Colonic mucosa (tissue), 4 donors: ENCODE results near the gene ZNF761. TPM values are rescaled to one million over a fixed set of nuclear protein-coding genes. Genes with fewer than 3 reads are reported as not detected.
"Not testable (repeated sequence)": the region's sequence is repeated elsewhere in the genome, so short reads cannot be mapped to it uniquely, and the experiment has no call there.

Experiments
- DNase-seq: peaks from one replicate; pipeline ENCODE4 v3.0.0-alpha.2; 2020
- H3K27ac ChIP-seq: fragments of 200-600 bp; one replicate; pipeline ENCODE4 v1.8.0; 2021
- H3K27me3 ChIP-seq: fragments of 200-600 bp; one replicate; pipeline ENCODE4 v1.8.0; 2021
- H3K36me3 ChIP-seq: fragments of 200-600 bp; one replicate; pipeline ENCODE4 v1.8.0; 2021
- H3K4me1 ChIP-seq: fragments of 200-600 bp; one replicate; pipeline ENCODE4 v1.8.0; 2021; ENCODE audit warnings: mild to moderate bottlenecking
- H3K4me3 ChIP-seq: fragments of 200-600 bp; one replicate; pipeline ENCODE4 v1.8.0; 2021
- H3K9ac ChIP-seq, 2 donors: one replicate each; pipeline ENCODE4 v1.7.0; 2013; ENCODE audit warnings: control low read depth in 2 of 2, low read depth in 2 of 2, low read length in 2 of 2
- H3K9me3 ChIP-seq: fragments of 200-600 bp; one replicate; pipeline ENCODE4 v1.8.0; 2021
- intact Hi-C: fragments of 100-400 bp; cut with DNase I; formaldehyde crosslinking; loops from one replicate; pipeline ENCODE4 v1.14.1; 2022
- total RNA-seq, 2 donors: library from RNA; stranded (reverse); fragmentation: NEBNext Ultra II Directional in 1 of 2; extraction: Animal tissue kit (Norgen Biotek cat#: 25700) in 1 of 2; gene quantifications; one replicate each; pipeline ENCODE4 v1.2.1, GENCODE V29; 2021
- TF ChIP-seq, protein P1 (sequence below): fragments of 200-600 bp; IDR thresholded peaks from one replicate; pipeline ENCODE4 v1.8.0; 2022; ENCODE audit warnings: antibody characterized with exemption, mild to moderate bottlenecking
- donor health status: healthy.
- donor health status: DM: no; HTN: no; CAD: no.
- donor health status: DM: no; HTN: no; CAD: no.

ZNF761 gene
- total RNA-seq, 2 donors from 2014 or later, result 5.6 to 10.1 TPM

DNA sequence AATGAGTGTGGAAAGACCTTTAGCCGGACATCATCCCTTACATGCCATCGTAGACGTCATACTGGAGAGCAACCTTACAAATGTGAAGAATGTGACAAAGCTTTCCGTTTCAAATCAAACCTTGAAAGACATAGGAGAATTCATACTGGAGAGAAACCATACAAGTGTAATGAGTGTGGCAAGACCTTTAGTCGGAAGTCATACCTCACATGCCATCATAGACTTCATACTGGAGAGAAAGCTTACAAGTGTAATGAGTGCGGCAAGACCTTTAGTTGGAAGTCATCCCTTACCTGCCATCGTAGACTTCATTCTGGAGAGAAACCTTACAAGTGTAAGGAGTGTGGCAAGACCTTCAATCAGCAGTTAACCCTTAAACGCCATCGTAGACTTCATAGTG lies 24.0 kb downstream of the ZNF761 start:
- TF ChIP-seq, protein P1, sequence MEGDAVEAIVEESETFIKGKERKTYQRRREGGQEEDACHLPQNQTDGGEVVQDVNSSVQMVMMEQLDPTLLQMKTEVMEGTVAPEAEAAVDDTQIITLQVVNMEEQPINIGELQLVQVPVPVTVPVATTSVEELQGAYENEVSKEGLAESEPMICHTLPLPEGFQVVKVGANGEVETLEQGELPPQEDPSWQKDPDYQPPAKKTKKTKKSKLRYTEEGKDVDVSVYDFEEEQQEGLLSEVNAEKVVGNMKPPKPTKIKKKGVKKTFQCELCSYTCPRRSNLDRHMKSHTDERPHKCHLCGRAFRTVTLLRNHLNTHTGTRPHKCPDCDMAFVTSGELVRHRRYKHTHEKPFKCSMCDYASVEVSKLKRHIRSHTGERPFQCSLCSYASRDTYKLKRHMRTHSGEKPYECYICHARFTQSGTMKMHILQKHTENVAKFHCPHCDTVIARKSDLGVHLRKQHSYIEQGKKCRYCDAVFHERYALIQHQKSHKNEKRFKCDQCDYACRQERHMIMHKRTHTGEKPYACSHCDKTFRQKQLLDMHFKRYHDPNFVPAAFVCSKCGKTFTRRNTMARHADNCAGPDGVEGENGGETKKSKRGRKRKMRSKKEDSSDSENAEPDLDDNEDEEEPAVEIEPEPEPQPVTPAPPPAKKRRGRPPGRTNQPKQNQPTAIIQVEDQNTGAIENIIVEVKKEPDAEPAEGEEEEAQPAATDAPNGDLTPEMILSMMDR, result no peak
- H3K9me3 ChIP-seq, result peaks cover 16% of the 10 kb centered on the region
- H3K36me3 ChIP-seq, result peaks cover 19% of the 10 kb centered on the region

DNA sequence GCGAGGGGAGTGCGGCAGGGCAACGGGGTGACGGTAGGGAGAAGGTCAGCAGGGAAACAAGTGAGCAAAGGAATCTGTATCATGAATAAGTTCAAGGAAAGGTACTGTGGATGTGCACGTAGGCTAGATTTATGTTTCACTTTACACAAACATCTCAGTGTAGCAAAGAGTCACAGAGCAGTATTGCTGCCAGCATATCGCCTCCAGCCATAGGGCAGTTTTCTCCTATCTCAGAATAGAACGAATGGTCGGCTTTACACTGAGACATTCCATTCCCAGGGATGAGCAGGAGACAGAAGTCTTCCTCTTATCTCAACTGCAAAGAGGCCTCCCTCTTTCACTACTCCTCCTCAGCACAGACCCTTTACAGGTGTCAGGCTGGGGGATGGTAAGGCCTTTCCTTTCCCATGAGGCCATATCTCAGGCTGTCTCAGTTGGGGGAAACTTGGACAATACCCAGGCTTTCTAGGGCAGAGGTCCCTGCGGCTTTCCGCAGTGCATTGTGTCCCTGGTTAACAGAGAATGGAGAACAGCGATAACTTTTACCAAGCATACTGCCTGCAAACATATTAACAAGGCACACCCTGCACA lies 28.4 kb downstream of the ZNF761 start:
- H3K27me3 ChIP-seq, H3K4me1 ChIP-seq, H3K27ac ChIP-seq, DNase-seq, H3K4me3 ChIP-seq, H3K36me3 ChIP-seq, H3K9ac ChIP-seq, intact Hi-C loops: not testable (repeated sequence)
- H3K9me3 ChIP-seq, result peaks cover 16% of the 10 kb centered on the region

More for the DNA sequence above, 24.0 kb downstream of the ZNF761 start:
- Histone ChIP-seq H3K9ac (no peak overlapping the region), H3K27me3 (no peaks in the 10 kb centered on the region), H3K4me1 (no peaks in the 10 kb centered on the region), H3K27ac (no peak overlapping the region), H3K4me3 (no peak overlapping the region)
- intact Hi-C loops, result no loop called here
- DNase-seq, result no peak

DNA sequence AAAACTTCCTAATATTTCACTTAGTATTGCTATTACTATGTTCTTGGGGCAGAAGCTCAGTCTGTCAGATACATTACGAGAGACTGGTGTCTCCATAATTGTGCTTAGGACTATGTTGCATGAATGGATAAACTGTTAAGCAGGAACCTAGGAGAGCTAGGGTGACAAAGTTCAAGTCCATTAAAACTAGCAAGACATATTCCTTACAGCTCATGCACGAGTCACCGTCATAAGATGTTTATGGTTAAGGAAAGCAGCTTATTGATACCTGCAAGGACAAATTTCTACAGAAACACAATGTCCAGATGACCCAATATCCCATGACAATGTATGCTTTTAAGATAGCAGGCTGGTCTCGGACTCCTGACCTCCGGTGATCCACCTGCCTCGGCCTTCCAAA lies 30.1 kb downstream of the ZNF761 start:
- Histone ChIP-seq H3K9me3 (peaks cover 8% of the 10 kb centered on the region), H3K4me3 (no peak overlapping the region), H3K4me1 (no peaks in the 10 kb centered on the region), H3K27me3 (no peaks in the 10 kb centered on the region), H3K27ac (no peak overlapping the region), H3K9ac (no peak overlapping the region), H3K36me3 (no peaks in the 10 kb centered on the region)
- TF ChIP-seq, protein P1, result no peak
- intact Hi-C loops, result no loop called here
- DNase-seq, result no peak

DNA sequence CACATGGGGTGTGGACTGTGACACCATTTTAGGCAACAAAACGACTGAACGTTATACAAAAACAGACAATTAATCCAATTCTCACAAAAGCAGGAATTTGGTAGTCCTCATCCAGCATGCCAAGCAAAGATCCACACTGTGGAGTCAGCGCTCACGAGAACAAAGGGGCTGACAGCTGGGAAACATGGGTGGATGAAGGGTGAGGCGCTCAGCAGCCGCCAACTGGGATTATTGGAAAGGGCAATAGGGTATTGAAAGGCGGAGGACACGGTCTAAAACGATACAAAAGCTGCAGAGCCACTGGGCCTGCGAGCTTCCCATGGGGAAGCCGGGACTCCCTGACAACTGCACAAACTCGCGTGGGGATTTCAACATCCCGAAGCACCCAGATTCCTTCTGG lies 31.1 kb downstream of the ZNF761 start:
- no peaks in the 10 kb centered on the region for H3K27me3 ChIP-seq
- TF ChIP-seq, protein P1, result no peak
- no peak for DNase-seq
- H3K4me1 ChIP-seq, result no peaks in the 10 kb centered on the region
- peaks cover 1% of the 10 kb centered on the region for H3K9me3 ChIP-seq
- H3K27ac ChIP-seq, result no peak overlapping the region
- no peaks in the 10 kb centered on the region for H3K36me3 ChIP-seq
- H3K4me3 ChIP-seq, result no peak overlapping the region
- no peak overlapping the region for H3K9ac ChIP-seq
- intact Hi-C loops, result no loop called here

DNA sequence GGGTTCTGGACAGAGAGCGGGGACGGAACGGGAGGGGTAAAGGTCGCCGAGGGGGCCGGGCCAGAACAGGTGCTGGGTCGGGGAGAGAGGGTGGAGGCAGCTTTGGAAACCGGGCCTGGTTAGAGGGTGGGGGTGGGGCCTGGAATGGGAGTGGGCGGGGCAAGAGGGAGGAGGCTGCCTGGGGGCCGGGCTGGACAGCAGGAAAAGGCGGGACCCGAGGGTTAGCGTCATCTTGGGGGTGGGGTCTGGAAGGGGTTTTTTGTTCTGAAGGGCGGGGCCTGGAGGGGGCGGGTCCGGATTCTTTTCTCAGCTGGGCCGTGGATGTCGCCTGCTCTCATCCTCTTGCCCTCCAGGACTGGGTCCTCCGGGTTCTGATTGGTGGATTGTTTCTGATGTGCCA lies 31.5 kb downstream of the ZNF761 start:
- no peaks in the 10 kb centered on the region for H3K36me3 ChIP-seq
- TF ChIP-seq, protein P1, result no peak
- H3K4me1 ChIP-seq, result no peaks in the 10 kb centered on the region
- intact Hi-C loops, result no loop called here
- H3K9ac ChIP-seq, result no peak overlapping the region
- H3K27ac ChIP-seq, result no peak overlapping the region
- no peaks in the 10 kb centered on the region for H3K9me3 ChIP-seq
- no peak overlapping the region for H3K4me3 ChIP-seq
- H3K27me3 ChIP-seq, result no peaks in the 10 kb centered on the region
- DNase-seq, result peak; percentile 19

DNA sequence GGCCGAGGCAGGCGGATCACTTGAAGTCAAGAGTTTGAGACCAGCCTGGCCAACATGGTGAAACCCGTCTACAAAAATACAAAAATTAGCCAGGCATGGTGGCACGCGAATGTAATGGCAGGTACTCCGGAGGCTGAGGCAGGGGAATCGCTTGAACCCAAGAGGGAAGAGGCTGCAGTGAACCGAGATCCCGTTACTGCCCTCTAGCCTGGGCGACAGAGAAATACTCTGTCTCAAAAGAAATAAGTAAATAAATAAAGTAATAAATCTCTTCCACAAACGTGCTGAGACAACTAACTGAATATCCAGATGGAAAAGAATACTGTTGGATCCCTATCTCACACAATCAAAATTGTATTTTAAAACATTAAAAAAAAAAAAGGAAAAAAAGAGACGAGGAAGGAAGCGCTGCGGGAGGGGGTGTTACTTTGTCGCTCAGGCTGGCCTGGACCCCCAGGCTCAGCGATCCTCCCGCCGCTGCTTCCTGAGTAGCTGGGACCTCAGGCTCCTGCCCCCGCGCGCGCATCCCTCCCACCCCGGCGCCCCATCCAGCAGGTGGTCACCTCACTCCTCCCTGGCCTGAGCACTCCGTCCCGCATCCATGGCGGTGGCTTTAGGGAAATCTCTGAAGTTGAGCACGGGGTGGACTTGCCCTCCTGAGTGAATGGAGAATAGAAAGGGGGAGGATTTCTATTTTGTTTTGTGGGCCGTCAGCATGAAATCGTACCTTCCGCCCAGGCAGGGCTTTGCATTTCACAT lies 35.1 kb downstream of the ZNF761 start:
- H3K4me3 ChIP-seq, result peak overlapping the region; percentile 61
- peak overlapping the region in 1 of 2 donors; percentile 34 for H3K9ac ChIP-seq
- no peak for DNase-seq
- no peaks in the 10 kb centered on the region for H3K27me3 ChIP-seq
- peak overlapping the region; percentile 57 for H3K27ac ChIP-seq
- TF ChIP-seq, protein P1, result no peak
- no peaks in the 10 kb centered on the region for H3K9me3 ChIP-seq
- no peaks in the 10 kb centered on the region for H3K36me3 ChIP-seq
- no peaks in the 10 kb centered on the region for H3K4me1 ChIP-seq
- intact Hi-C loops, result no loop called here
